Mammary epithelial cell (primary cell): ENCODE results near the gene DUSP2.

ENCODE experiments used
- EZH2 ChIP-seq: IDR thresholded peaks from 2 replicates; pipeline ENCODE4 v1.6.1; 2012; ENCODE audit warnings: low read length, inconsistent platforms, borderline replicate concordance
- TF ChIP-seq, protein P1 (sequence below), 2 donors: IDR thresholded peaks in 1 of 2; conservative IDR thresholded peaks in 1 of 2; 2 replicates each; pipeline ENCODE4 v1.5.1; 2011 to 2012; ENCODE audit warnings: inconsistent platforms in 2 of 2, low read length in 2 of 2, mild to moderate bottlenecking in 2 of 2, control low read depth in 1 of 2, low read depth in 1 of 2; ENCODE audit not compliant: insufficient read depth in 1 of 2; ENCODE audit errors: extremely low read depth in 1 of 2

DNA sequence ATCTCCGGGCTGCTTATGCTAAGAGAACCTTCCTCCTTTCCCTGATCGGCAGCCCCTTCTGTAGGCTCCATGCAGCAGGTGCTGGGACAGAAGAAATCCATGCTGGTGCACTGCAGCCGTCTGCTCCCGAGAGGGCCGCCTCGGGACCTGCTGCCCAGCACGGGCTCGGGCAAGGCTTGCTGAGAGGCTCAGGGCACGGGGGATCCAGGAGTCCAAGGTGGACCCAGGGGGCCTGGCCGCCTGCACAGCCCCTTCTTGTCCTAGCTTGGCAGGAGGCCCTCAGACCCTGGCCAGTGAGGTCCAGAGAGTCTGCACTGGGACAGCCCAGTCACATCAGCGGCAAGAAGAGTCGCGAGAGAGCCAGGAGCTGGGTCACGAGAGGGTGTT, 13.3 kb upstream of the DUSP2 start:
- TF ChIP-seq EZH2, result no peak
- TF ChIP-seq, protein P1, sequence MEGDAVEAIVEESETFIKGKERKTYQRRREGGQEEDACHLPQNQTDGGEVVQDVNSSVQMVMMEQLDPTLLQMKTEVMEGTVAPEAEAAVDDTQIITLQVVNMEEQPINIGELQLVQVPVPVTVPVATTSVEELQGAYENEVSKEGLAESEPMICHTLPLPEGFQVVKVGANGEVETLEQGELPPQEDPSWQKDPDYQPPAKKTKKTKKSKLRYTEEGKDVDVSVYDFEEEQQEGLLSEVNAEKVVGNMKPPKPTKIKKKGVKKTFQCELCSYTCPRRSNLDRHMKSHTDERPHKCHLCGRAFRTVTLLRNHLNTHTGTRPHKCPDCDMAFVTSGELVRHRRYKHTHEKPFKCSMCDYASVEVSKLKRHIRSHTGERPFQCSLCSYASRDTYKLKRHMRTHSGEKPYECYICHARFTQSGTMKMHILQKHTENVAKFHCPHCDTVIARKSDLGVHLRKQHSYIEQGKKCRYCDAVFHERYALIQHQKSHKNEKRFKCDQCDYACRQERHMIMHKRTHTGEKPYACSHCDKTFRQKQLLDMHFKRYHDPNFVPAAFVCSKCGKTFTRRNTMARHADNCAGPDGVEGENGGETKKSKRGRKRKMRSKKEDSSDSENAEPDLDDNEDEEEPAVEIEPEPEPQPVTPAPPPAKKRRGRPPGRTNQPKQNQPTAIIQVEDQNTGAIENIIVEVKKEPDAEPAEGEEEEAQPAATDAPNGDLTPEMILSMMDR (conservative IDR thresholded peaks at IDR 0.05 in 1 of 2, IDR thresholded peaks at IDR 0.05 in 1 of 2; ENCODE audit: extremely low read depth in 1 of 2, insufficient read depth in 1 of 2, low read depth in 1 of 2, low read length in 2 of 2), result no peak
